GM18519 (cell line): ENCODE data around the gene IBTK.
"Not testable (repeated sequence)": the region's sequence is repeated elsewhere in the genome, so short reads cannot be mapped to it uniquely, and the experiment has no call there.

Experiments
- ATAC-seq: cut with Tn5 transposase; IDR thresholded peaks from one replicate; pipeline ENCODE4 v1.9.1; 2021; ENCODE audit warnings: mild to moderate bottlenecking, moderate library complexity; ENCODE audit not compliant: unreplicated experiment, low FRiP score

Gene IBTK

GRCh38 chr6:82129797-82130196, 117.7 kb downstream of the IBTK start:
- ATAC-seq, result no peak

- not testable (repeated sequence) for ATAC-seq
Observed at GRCh38 chr6:82128973-82129372, 118.6 kb downstream of the IBTK start.

GRCh38 chr6:82123632-82124031, 123.9 kb downstream of the IBTK start:
- no peak for ATAC-seq
